IMR-90 (cell line): ENCODE data around the gene ZNF263. TPM values are rescaled to one million over a fixed set of nuclear protein-coding genes. Genes with fewer than 3 reads are reported as not detected.
A peak's percentile ranks its signal among the peaks of the same experiment; 100 is the strongest.

ENCODE experiments used
- ATAC-seq: fragments of 200-7000 bp; cut with Tn5 transposase; 2 replicates; pipeline ENCODE4 v1.9.1; 2020; ENCODE audit warnings: low read depth, mild to moderate bottlenecking, moderate library complexity
- BruUV-seq: library from RNA; stranded (reverse); fragments of 400-500 nt; replicated peaks from 2 replicates; lab custom pipeline; 2021; lab: Mats Ljungman, UMichigan
- CTCF ChIA-PET: fragments of 300-600 bp; formaldehyde crosslinking; extraction: SDS; loops from one replicate; lab custom pipeline; 2021; ENCODE audit warnings: antibody characterized with exemption; lab: Yijun Ruan, JAX
- POLR2A ChIA-PET: fragments of 300-600 bp; sonication (Branson Sonifier 250); formaldehyde crosslinking; loops from one replicate; lab custom pipeline; 2022; ENCODE audit warnings: antibody characterized with exemption; ENCODE audit not compliant: unreplicated experiment; lab: Charles Lee
- DNase-seq: peaks from one replicate; pipeline ENCODE4 v3.0.0; 2013
- H2AFZ ChIP-seq: replicated peaks from 2 replicates; pipeline ENCODE3; 2013; ENCODE audit warnings: low read length, mild to moderate bottlenecking; ENCODE audit not compliant: poor library complexity
- H2AK5ac ChIP-seq: 2 replicates; pipeline ENCODE4 v1.6.1; 2013; ENCODE audit warnings: low read depth, low read length, inconsistent platforms
- H2AK9ac ChIP-seq: replicated peaks from 2 replicates; pipeline ENCODE3; 2013; ENCODE audit warnings: mild to moderate bottlenecking, low read depth, low read length, moderate library complexity; ENCODE audit not compliant: poor library complexity
- H2BK120ac ChIP-seq: 2 replicates; pipeline ENCODE4 v1.6.1; 2013; ENCODE audit warnings: low read depth, low read length, inconsistent platforms
- H2BK15ac ChIP-seq: 3 replicates; pipeline ENCODE4 v1.6.1; 2013; ENCODE audit warnings: low read depth, low read length, inconsistent platforms
- H2BK20ac ChIP-seq: 2 replicates; pipeline ENCODE4 v1.6.1; 2013; ENCODE audit warnings: low read depth, mild to moderate bottlenecking, inconsistent platforms, low read length, moderate library complexity
- H2BK5ac ChIP-seq: 2 replicates; pipeline ENCODE4 v1.6.1; 2013; ENCODE audit warnings: mild to moderate bottlenecking, low read depth, low read length, inconsistent platforms; ENCODE audit not compliant: poor library complexity, severe bottlenecking
- H3K14ac ChIP-seq: replicated peaks from 2 replicates; pipeline ENCODE4 v1.6.1; 2013; ENCODE audit warnings: low read depth, low read length, inconsistent platforms
- H3K18ac ChIP-seq: 2 replicates; pipeline ENCODE4 v1.6.1; 2013; ENCODE audit warnings: low read depth, low read length, control low read depth
- H3K23ac ChIP-seq: 2 replicates; pipeline ENCODE4 v1.6.1; 2013; ENCODE audit warnings: low read depth, low read length, inconsistent platforms
- H3K27ac ChIP-seq: 2 replicates; pipeline ENCODE4 v1.5.1; 2013; ENCODE audit warnings: mild to moderate bottlenecking, control low read depth, low read length; ENCODE audit not compliant: insufficient read depth
- H3K27me3 ChIP-seq: 2 replicates; pipeline ENCODE4 v1.6.1; 2013; ENCODE audit warnings: low read length; ENCODE audit not compliant: control insufficient read depth, insufficient read depth
- H3K36me3 ChIP-seq: 2 replicates; pipeline ENCODE4 v1.6.1; 2013; ENCODE audit warnings: low read length, mixed read lengths; ENCODE audit not compliant: control insufficient read depth, insufficient read depth
- H3K4ac ChIP-seq: 2 replicates; pipeline ENCODE4 v1.6.1; 2013; ENCODE audit warnings: low read depth, low read length, inconsistent platforms
- H3K4me1 ChIP-seq: 2 replicates; pipeline ENCODE4 v1.6.1; 2013; ENCODE audit warnings: low read length, mixed read lengths; ENCODE audit not compliant: control insufficient read depth, insufficient read depth
- H3K4me2 ChIP-seq: 2 replicates; pipeline ENCODE4 v1.6.1; 2013; ENCODE audit warnings: low read depth, mild to moderate bottlenecking, control low read depth, low read length, moderate library complexity
- H3K4me3 ChIP-seq: 2 replicates; pipeline ENCODE4 v1.5.1; 2013; ENCODE audit warnings: low read depth, mild to moderate bottlenecking, control low read depth, low read length, moderate library complexity; ENCODE audit not compliant: insufficient read depth
- H3K56ac ChIP-seq: 2 replicates; pipeline ENCODE4 v1.6.1; 2013; ENCODE audit warnings: low read length, inconsistent platforms; ENCODE audit not compliant: insufficient read depth; ENCODE audit errors: extremely low read depth
- H3K79me1 ChIP-seq, 2 experiments: 2 replicates each; pipeline ENCODE4 v1.6.1; 2013; ENCODE audit warnings: low read length in 2 of 2, inconsistent platforms in 1 of 2, low read depth in 1 of 2
- H3K9ac ChIP-seq: 2 replicates; pipeline ENCODE4 v1.6.1; 2013; ENCODE audit warnings: low read depth, low read length, control low read depth
- H3K9me1 ChIP-seq: 2 replicates; pipeline ENCODE4 v1.6.1; 2013; ENCODE audit warnings: low read length, inconsistent platforms; ENCODE audit not compliant: insufficient read depth
- H3K9me3 ChIP-seq: 2 replicates; pipeline ENCODE4 v1.6.1; 2013; ENCODE audit warnings: low read length; ENCODE audit not compliant: control insufficient read depth, insufficient read depth
- H4K20me1 ChIP-seq: 2 replicates; pipeline ENCODE4 v1.6.1; 2013; ENCODE audit warnings: low read length, inconsistent platforms; ENCODE audit not compliant: insufficient read depth
- H4K5ac ChIP-seq: 2 replicates; pipeline ENCODE4 v1.6.1; 2013; ENCODE audit warnings: mild to moderate bottlenecking, low read depth, low read length, control low read depth
- H4K8ac ChIP-seq, 2 experiments: 2 replicates each; pipeline ENCODE4 v1.6.1; 2013; ENCODE audit warnings: low read depth in 2 of 2, low read length in 2 of 2, control low read depth in 1 of 2, inconsistent platforms in 1 of 2
- H4K91ac ChIP-seq: 2 replicates; pipeline ENCODE4 v1.6.1; 2013; ENCODE audit warnings: low read depth, low read length, inconsistent platforms; ENCODE audit not compliant: insufficient read depth
- BHLHE40 ChIP-seq: fragments of 150-350 bp; IDR thresholded peaks from 2 replicates; pipeline ENCODE4 v1.6.1; 2016; ENCODE audit warnings: mild to moderate bottlenecking, low read depth, low read length
- CEBPB ChIP-seq: IDR thresholded peaks from 2 replicates; pipeline ENCODE4 v1.6.1; 2012; ENCODE audit warnings: low read depth, low read length, improper control_type of control experiment
- CHD1 ChIP-seq: IDR thresholded peaks from 2 replicates; pipeline ENCODE4 v1.6.1; 2012; ENCODE audit warnings: low read depth, low read length, improper control_type of control experiment
- FOS ChIP-seq: fragments of 150-350 bp; IDR thresholded peaks from 2 replicates; pipeline ENCODE4 v1.6.1; 2016; ENCODE audit warnings: low read depth, low read length
- MAFK ChIP-seq: IDR thresholded peaks from 2 replicates; pipeline ENCODE4 v1.6.1; 2012; ENCODE audit warnings: low read depth, low read length, improper control_type of control experiment
- MAZ ChIP-seq: IDR thresholded peaks from 2 replicates; pipeline ENCODE4 v1.6.1; 2012; ENCODE audit warnings: low read depth, mild to moderate bottlenecking, low read length, improper control_type of control experiment, moderate library complexity, borderline replicate concordance
- MXI1 ChIP-seq: IDR thresholded peaks from 2 replicates; pipeline ENCODE4 v1.6.1; 2012; ENCODE audit warnings: low read depth, mild to moderate bottlenecking, low read length, moderate library complexity, borderline replicate concordance
- NFE2L2 ChIP-seq: fragments of 150-350 bp; IDR thresholded peaks from 2 replicates; pipeline ENCODE4 v1.6.1; 2016; ENCODE audit warnings: low read depth, mild to moderate bottlenecking, low read length
- POLR2A ChIP-seq: IDR thresholded peaks from 2 replicates; pipeline ENCODE4 v1.6.1; 2012; ENCODE audit warnings: mild to moderate bottlenecking, low read depth, low read length
- RAD21 ChIP-seq: IDR thresholded peaks from 2 replicates; pipeline ENCODE4 v1.6.1; 2012; ENCODE audit warnings: low read length, improper control_type of control experiment
- RCOR1 ChIP-seq: IDR thresholded peaks from 2 replicates; pipeline ENCODE4 v1.6.1; 2012; ENCODE audit warnings: mild to moderate bottlenecking, low read length, improper control_type of control experiment; ENCODE audit not compliant: insufficient replicate concordance
- RFX5 ChIP-seq: IDR thresholded peaks from 2 replicates; pipeline ENCODE4 v1.8.0; 2012; ENCODE audit warnings: low read depth, mild to moderate bottlenecking, low read length, moderate library complexity
- SMC3 ChIP-seq: fragments of 150-350 bp; IDR thresholded peaks from 2 replicates; pipeline ENCODE4 v1.6.1; 2016; ENCODE audit warnings: low read depth, mild to moderate bottlenecking, antibody characterized with exemption, low read length, moderate library complexity
- WGBS, 2 experiments: methylation state at CpG; one replicate each; pipeline versions ENCODE4 v1.1.5 to v1.1.7; 2013; ENCODE audit warnings: missing lambda C conversion rate in 2 of 2; ENCODE audit not compliant: insufficient read length in 1 of 2; ENCODE audit errors: extremely low coverage in 2 of 2; 5-methylcytosine and 5-hydroxymethylcytosine counted together
- dilution Hi-C: fragments of 300-500 bp; cut with HindIII; formaldehyde crosslinking; loops from one replicate; pipeline ENCODE4 v1.14.3; 2018; ENCODE audit warnings: low sequenced_read_pairs; ENCODE audit not compliant: unreplicated experiment
- in situ Hi-C: fragments of 300-500 bp; cut with MboI; formaldehyde crosslinking; loops from 3 replicates; pipeline ENCODE4 v1.14.3; 2019; ENCODE audit warnings: low sequenced_read_pairs, inconsistent platforms, mixed read lengths
- intact Hi-C: fragments of 100-400 bp; cut with micrococcal nuclease; formaldehyde crosslinking; loops from 2 replicates; pipeline ENCODE4 v1.10.0; 2022
- polyA plus RNA-seq, 3 experiments: library from polyadenylated mRNA; depleted of rRNA; stranded (reverse); fragments of >200 nt; gene quantifications; 2 replicates each; pipeline ENCODE4 v1.2.3, GENCODE V29; 2012; ENCODE audit warnings: low replicate concordance in 1 of 3
- total RNA-seq: library from RNA; depleted of rRNA; stranded (reverse); fragments of >200 nt; gene quantifications from 2 replicates; pipeline ENCODE4 v1.2.3, GENCODE V29; 2012
- TF ChIP-seq, protein P1 (sequence below): fragments of 150-350 bp; IDR thresholded peaks from 2 replicates; pipeline ENCODE4 v1.6.1; 2017; ENCODE audit warnings: mild to moderate bottlenecking, antibody characterized with exemption, low read length, low read depth
- TF ChIP-seq, protein P2 (sequence below): conservative IDR thresholded peaks from 2 replicates; pipeline ENCODE4 v1.5.1; 2012; ENCODE audit warnings: mild to moderate bottlenecking, low read depth, low read length, improper control_type of control experiment

The ZNF263 gene
- total and polyA plus RNA-seq, 2 of the 4 experiments (the other 2 are of a cell fraction): 20.8 to 40.3 TPM

- DNase-seq (peak; percentile 96), ATAC-seq (peak; percentile 98)
- H3K23ac ChIP-seq: peak overlapping the region; percentile 53
- H2AK5ac ChIP-seq: peak overlapping the region; percentile 25; the same call in 1 of the 2 replicates
- no peaks in the 10 kb centered on the region for H3K27me3 ChIP-seq
- peak overlapping the region; percentile 91 for H3K4me2 ChIP-seq
- intact Hi-C loops (loop anchor here (2.0 to 5.0 kb wide), 2 partner anchors 18 to 77 kb away; partner anchors contain the start of genes OR1F1 and ZNF263), in situ Hi-C loops (no loop called here), dilution Hi-C loops (no loop called here)
- peak overlapping the region; percentile 86 for H3K4ac ChIP-seq
- no peak overlapping the region for H2BK20ac ChIP-seq
- POLR2A ChIA-PET: interaction anchor here (0.6 kb wide), 1 partner anchor 355 kb away, joined by 3 read pairs; no protein-coding TSS in a partner anchor
- peak overlapping the region; percentile 65 for H3K9ac ChIP-seq
- peaks cover 0 to 5% of the 10 kb centered on the region in 2 experiments; a peak in 2 of 4 replicates for H3K79me1 ChIP-seq
- H3K9me1 ChIP-seq: no peaks in the 10 kb centered on the region; the same call in 1 of the 2 replicates
- CTCF ChIA-PET: interaction anchor here (1.1 kb wide), 1 partner anchor 14 kb away, joined by 4 read pairs; no protein-coding TSS in a partner anchor
- peak overlapping the region; percentile 97 for H2AFZ ChIP-seq
- H3K56ac ChIP-seq: 0 out of 2 replicates have a peak overlapping the region, but pooled peaks have one; percentile 41
- peak overlapping the region; percentile 10 for H4K91ac ChIP-seq
- 0 out of 2 replicates have a peak overlapping the region, but pooled peaks have one; percentile 16 for H2BK120ac ChIP-seq
- no peaks in the 10 kb centered on the region for H3K9me3 ChIP-seq
- peak overlapping the region; percentile 74 for H3K14ac ChIP-seq
- peak overlapping the region; percentile 10; the same call in 1 of the 2 replicates for H3K18ac ChIP-seq
- 0 out of 2 replicates have a peak, but pooled peaks cover 2% of the 10 kb centered on the region for H3K4me1 ChIP-seq
- H4K20me1 ChIP-seq: no peaks in the 10 kb centered on the region
- peak overlapping the region; percentile 57 for H2BK5ac ChIP-seq
- peak overlapping the region; percentile 91 for H2AK9ac ChIP-seq
- H4K5ac ChIP-seq: peak overlapping the region; percentile 79
- H3K27ac ChIP-seq: peak overlapping the region; percentile 58
- no peak overlapping the region for H2BK15ac ChIP-seq
- WGBS, 2 experiments: 0% methylated on average over 33 of the region's 77 CpGs; no CpG with 5 or more reads in 1 of the 2 experiments
- H3K36me3 ChIP-seq: no peaks in the 10 kb centered on the region
- peak overlapping the region; percentile 77 for H3K4me3 ChIP-seq
- H4K8ac ChIP-seq: peak overlapping the region; percentile 64 to 94
- no TSS peak for BruUV-seq
- TF ChIP-seq CHD1 (no peak), RFX5 (no peak), MAZ (peak; percentile 66; the same call in 1 of the 2 replicates), MAFK (no peak), NFE2L2 (no peak), FOS (no peak), SMC3 (peak; percentile 31), RAD21 (peak; percentile 25; the same call in 1 of the 2 replicates), CEBPB (no peak), MXI1 (peak; percentile 84), BHLHE40 (peak; percentile 78), POLR2A (peak; percentile 55), RCOR1 (no peak)
- TF ChIP-seq, protein P1, sequence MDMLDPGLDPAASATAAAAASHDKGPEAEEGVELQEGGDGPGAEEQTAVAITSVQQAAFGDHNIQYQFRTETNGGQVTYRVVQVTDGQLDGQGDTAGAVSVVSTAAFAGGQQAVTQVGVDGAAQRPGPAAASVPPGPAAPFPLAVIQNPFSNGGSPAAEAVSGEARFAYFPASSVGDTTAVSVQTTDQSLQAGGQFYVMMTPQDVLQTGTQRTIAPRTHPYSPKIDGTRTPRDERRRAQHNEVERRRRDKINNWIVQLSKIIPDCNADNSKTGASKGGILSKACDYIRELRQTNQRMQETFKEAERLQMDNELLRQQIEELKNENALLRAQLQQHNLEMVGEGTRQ: peak; percentile 70
- TF ChIP-seq, protein P2, sequence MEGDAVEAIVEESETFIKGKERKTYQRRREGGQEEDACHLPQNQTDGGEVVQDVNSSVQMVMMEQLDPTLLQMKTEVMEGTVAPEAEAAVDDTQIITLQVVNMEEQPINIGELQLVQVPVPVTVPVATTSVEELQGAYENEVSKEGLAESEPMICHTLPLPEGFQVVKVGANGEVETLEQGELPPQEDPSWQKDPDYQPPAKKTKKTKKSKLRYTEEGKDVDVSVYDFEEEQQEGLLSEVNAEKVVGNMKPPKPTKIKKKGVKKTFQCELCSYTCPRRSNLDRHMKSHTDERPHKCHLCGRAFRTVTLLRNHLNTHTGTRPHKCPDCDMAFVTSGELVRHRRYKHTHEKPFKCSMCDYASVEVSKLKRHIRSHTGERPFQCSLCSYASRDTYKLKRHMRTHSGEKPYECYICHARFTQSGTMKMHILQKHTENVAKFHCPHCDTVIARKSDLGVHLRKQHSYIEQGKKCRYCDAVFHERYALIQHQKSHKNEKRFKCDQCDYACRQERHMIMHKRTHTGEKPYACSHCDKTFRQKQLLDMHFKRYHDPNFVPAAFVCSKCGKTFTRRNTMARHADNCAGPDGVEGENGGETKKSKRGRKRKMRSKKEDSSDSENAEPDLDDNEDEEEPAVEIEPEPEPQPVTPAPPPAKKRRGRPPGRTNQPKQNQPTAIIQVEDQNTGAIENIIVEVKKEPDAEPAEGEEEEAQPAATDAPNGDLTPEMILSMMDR: peak; percentile 35
These were observed 18.9 kb upstream of the ZNF263 start for GRCh38 chr16:3264137-3265036.
